Mucosa of gallbladder (tissue), 1 donor: ENCODE data around the gene BBS12. TPM values are rescaled to one million over a fixed set of nuclear protein-coding genes. Genes with fewer than 3 reads are reported as not detected.
A peak's percentile ranks its signal among the peaks of the same experiment; 100 is the strongest.

Experiments used
- DNase-seq: peaks from one replicate; pipeline ENCODE4 v3.0.0-alpha.2; 2020; ENCODE audit warnings: low spot score
- total RNA-seq: library from RNA; stranded (reverse); gene quantifications from one replicate; pipeline ENCODE4 v1.2.1, GENCODE V29; 2021
- donor health status: DM: no; HTN: no; CAD: no.

BBS12 gene
- total RNA-seq, 1 donor from 2014 or later: 4.1 TPM

DNA sequence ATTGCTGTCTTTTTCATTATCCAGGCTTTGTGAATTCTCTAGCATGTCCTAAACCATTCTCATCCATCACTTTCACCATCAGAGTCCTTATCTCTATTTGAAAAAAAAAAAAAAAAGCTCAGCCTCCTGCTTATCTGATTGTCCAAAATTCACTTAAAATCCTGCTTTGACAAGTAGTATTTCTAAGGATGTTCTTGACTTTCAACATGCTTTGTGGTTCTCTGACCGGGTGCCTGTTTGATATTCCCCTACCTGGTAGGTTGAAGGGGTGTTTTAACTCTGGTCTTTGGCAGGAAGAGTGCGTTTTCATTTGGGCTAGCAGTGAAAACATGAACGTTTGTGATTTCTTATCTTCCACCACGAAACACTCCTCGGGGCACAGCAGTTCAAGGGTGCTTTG, 17.3 kb upstream of the BBS12 start:
- no peak for DNase-seq

DNA sequence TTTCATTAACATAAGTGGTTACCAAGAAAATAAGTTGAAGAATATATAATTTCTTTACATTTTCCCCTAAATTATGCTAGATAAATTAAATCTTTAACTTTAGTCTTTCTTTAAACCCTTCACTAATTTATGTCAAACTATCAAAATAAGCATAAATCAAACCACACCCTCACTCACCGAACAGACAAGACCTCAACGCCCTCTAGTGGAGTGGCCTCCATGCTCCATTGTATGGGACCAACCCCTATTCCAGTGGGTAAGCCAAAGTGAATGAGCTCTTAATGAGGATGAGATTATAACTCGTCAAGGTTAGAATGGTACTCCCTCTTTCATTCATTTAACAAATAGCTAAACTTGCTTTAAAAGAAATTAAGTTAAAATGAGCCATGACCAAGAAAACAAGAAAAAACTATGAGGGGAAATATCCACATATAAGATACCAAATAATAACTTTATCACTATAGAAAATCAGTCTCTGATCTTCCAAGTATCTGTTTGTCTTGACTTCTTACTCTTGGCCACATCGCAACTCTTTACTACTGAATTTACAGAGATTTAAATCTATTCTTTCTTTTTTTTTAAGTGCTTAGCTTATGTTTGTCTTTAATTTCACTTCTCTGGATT, 15.6 kb upstream of the BBS12 start:
- DNase-seq: peak; percentile 64

DNA sequence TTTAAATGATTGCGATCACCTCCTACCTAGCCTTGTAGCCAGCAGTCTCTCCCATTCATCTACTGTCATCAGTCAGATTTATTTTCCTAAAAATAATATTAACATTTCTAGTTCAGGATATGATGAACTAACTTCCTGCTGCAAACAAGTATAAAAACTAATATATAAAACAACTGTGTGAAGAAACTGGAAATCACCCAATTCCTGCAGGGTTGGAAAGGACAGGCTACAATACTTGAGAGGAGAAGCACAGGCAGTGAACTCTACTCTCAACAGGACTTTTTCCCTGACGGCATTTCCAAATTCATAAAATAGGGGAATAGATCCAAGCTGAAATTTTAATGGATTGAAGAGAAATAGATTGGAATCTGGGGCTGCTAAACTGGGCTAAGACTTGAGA, 14.2 kb upstream of the BBS12 start:
- no peak for DNase-seq

DNA sequence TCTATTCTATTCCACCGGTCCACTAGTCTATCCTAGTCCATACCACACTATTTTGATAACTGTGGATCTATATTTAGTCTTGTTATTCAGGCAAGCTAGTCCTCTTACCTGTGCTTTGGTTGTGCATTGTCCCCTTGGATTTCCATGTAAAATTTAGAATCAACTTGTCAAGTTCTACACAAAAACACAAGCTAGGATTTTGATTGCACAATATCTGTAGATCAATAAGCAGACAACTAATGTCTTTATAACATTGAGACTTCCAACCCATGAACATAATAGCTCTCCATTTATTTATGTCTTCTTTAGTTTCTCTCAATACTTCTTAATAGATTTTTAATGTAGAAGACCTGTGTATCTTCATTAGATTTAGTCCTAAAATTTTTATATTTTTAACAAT, 10.2 kb upstream of the BBS12 start:
- no peak for DNase-seq

DNA sequence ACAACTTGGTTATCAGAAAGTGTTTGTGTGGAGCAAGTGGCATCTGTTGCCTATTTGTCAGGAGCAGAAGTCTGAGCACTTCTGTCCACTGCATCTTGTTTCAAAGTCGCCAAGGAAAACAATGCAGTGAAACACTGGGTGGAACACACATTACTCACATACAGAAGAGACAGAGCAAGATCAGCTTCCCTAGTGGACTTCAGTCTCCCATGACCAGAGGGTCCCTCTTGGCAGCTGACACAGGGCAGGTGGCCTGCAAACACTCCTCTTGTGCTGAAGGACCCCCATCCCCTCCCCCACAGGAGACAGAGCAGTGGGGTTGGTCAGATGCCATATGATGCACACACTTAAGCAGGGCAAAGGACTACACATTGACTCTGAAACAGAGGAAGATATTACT, 3.6 kb upstream of the BBS12 start:
- no peak for DNase-seq

DNA sequence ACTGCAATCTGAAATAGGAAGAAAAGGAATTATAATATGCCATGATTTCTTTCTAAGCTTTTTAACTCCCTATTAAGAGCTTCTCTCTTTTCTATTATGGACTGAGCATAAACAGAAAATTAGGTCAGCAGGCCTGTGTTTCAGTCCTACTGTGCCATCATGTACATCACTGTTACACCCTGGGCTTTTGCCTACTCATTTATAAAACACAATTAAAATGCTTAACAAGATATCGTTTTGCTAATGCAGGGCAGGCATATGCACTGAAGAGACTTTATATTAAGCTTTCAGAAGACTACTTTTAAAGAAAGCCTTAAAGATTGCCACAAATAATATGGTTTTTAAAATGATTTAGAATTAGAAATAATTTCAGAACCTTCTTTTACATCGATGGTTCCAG, 828 bp upstream of the BBS12 start:
- DNase-seq: no peak

DNA sequence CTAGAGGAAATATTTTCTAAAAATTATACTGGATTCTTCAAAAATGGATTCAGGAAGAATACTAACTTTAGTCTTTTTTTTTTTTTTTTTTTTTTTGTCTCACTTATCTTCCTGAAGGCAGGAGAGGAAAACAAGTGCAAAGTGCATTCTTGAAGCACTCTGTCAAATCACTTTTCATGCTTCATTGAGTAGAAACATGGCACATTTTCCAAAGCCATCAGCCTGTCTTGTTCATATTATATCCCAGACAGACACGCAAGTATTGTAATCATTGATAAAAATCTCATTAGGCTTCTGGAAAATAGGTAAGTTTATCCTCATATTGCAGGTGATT, 1.2 kb downstream of the BBS12 start:
- no peak for DNase-seq

DNA sequence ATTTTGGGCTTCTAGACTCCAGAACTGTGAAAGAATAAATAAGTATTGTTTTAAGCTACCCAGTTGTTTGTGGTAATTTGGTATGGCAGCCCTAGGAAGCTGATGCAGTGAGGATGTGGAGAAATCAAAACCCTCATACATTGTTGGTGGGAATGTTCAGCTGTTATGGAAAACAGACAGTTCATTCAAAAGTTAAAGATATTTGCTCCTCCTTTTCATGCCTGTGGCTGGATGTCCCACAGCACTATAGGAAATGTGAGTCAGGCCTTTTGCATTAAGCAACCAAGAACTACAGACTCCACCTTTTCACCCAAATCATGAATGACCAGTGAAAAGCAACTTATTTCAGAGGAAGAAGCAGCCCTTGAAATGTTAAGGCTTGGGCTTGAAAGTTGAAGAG, 6.7 kb downstream of the BBS12 start:
- DNase-seq: no peak

DNA sequence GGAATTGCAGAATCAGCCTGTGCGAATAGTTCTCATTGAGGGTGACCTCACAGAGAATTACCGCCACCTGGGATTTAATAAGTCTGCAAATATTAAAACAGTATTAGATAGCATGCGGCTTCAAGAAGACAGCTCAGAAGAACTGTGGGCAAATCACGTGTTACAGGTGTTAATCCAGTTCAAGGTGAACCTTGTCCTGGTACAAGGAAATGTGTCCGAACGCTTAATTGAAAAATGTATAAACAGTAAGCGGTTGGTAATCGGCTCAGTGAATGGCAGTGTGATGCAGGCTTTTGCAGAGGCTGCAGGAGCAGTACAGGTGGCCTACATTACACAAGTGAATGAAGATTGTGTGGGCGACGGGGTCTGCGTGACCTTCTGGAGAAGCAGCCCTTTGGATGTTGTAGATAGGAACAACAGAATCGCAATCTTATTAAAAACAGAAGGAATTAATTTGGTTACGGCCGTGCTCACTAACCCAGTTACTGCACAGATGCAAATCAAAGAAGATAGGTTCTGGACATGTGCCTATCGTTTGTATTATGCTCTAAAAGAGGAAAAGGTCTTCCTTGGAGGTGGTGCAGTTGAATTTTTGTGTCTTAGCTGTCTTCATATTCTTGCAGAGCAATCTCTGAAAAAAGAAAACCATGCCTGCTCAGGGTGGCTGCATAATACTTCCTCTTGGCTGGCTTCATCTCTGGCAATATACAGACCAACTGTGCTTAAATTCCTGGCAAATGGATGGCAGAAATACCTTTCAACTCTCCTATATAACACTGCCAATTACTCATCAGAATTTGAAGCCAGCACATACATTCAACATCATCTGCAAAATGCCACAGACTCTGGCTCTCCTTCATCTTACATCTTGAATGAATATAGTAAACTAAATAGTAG, 10.7 kb downstream of the BBS12 start:
- DNase-seq: no peak

DNA sequence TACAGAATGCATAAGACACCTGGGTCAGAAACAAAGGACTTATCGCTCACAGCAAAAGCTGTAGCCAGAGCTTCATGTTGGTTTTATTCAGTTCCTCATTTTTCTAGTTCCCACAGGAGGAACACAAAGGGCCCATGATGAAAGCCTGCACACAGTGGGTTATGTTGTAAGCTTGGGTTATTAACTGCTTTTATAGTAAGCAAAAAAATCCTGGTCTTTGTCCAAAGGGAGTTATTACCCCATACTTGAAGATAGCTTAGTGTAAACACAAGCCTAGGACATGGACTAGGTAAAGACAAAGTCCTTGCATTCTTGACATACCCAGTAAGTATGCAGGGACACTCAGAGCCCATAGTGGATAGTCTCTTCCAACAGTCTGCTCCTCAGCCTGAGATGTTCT, 11.7 kb downstream of the BBS12 start:
- no peak for DNase-seq

DNA sequence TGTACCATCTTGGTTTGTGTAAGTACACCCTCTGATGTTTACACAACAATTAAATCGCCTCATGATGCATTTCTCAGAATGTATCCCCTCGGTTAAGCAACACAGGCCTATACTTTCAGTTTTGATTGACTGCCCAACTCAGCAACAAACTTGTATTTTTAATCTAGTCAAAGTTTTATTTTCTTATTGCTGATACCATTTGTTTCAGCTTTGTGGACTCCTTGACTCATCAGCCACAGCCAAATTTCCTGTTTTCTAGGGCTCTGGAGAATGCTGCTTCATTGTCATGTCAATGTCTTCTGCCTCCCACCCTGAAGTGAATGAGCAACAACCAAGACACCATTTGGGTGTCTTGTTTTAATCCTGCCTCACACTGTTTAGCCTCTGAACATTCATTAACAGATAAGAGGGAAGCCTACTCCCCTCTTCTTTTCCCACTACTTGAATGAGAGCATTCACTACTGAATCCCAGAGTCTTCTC, 14.0 kb downstream of the BBS12 start:
- no peak for DNase-seq

DNA sequence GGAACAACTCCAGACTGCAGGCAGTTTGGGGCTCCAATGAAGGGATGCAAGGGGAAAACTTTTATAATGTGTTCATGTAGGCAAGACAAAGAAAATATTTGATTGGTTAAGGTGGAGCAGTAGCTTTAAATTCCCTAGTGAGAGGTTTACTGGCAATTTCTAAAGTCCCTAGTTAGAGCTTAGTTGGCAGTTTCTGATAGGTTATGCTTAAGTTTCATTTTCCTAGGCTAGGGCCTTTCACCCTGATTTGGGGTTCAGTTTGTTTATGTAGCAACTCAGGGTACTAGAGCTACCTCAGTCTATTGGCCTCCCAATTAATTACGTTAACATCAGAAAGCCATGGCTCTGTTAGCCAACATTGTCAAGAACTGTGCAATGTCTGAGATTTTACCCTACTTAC, 14.6 kb downstream of the BBS12 start:
- DNase-seq: no peak

DNA sequence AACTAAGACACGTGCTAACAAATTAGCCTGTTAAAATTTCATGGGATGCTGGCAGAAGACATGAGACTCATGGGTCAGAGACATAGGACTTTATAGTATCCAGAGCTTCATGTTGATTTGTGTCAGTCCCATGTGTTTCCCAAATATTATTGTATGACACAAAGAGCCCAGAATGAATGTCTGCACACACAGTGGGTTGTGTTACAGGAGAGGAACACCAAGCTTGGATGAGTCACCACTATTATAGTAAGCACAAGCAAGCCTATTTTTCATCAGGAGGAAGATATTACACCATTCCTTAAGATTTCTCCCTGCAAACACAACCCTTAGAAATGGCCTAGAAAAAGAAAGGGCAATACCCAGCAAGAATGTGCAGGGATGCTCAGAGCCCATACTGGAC, 15.4 kb downstream of the BBS12 start:
- DNase-seq: no peak

DNA sequence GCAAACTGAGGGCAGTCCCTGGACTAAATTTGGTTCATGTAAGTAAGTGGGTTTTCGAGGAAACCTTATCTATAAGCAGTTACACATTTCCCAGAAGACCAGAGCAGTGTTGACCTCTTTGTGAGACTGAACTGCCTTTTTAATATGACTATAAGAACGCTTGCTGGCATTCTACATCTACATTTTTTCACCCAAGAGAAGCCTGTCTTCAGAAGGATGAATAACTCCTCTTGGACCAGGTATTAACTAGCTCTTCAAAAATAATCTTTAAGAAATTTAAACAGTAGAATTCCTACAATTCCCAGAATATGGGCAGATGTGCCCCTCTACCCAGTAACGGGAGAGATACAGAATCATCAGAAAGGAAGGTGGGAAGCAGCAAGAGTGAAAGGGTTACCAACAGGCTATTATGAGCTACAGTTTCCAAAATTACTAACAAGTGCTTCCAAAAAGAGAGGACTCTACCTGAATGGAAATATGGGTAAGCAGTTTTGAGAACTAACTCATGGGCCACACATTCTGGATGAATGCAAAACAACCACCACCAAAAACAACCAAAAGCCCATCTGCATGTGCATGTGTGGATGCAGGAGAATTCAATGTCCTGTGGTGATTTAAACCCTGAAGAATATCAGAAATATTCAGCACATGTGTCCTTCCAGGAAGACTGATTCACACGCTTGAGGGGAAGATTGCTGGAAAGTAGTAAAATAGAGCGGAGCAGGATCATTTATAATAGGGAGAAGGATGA, 17.4 kb downstream of the BBS12 start:
- no peak for DNase-seq

DNA sequence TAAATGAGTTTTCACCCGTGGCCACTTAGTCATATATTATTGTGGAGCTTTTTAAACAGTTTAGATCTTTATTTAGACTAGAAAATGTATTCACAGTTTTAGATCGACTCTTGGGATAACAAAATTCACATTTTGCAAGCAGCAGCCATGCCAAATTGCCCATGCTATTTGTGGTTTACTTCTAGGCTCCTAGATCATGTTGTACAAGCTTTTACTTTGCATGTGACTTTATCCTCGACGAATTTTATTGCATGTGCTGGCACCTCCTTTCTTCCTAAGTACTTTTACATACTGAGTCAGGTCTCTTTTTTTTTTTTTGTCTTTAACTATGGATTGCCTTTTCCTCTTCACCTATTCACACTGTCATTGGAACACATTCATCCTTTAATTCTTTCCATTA, 23.2 kb downstream of the BBS12 start:
- no peak for DNase-seq

DNA sequence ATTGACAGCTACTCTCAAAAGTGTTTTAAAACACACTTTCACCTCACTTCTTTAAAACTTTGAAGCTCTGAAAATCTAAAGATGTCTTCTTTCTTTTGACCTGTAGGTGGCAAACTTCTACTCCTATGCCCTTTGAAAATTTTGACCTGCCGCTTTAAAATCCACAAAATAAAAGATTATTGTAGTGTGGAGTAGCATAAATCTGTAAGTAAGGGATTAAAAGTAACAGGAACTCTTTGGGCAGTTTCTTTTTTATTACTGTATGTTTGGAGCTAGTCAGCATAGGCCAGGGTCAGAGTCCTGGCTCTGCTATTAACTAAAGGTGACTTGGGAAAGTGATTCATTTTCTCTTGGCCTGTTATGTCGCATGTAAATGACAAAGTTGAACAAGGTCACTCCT, 25.5 kb downstream of the BBS12 start:
- no peak for DNase-seq

DNA sequence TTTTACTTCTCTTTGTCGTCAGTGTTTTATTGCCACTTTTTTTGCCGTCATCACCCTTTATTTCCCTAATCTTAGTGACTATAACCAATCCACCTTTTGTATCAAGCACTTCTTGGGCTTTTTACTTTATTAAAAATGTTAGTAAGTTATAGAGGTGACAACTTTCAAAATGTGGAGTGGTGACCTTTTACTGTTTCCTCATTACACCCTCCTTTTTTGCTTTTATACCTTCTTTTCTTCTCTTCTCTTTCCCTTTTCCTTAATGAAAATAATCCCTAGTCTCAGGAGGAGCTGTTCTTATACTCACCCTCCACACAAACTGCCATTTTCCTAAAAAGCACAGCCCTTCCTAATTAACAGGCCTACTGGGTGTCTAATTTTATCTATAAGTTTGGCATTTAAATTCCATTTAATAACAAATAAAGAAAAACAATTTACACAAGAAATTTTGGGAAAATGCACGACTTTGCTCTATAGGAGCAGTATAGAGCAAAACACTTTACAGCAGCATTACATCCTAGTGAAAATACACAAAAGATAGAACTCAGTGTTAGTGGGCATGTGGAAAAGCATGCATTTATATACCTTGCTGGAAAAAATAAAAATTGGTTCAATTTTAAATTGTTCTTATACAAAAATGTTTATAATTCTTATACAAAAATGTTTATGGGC, 27.3 kb downstream of the BBS12 start:
- no peak for DNase-seq

DNA sequence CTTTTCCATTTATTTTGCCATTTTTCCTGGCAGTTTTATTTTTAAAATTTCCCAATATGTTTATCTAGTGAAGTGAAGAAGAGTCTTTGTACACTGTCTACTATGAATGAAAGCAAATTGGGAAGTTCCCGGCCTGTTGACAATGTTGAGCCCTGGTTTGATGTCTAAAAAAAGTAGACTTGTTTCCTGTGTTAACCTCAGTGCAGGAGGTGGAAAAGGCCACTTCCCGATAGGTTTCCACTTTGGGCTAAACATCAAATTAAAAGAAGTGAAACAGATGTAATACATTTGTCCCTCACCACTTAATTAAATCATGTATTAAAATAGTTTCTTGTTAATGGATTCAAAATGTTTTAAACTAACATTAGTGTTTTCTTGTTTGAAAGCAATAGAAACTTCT, 30.0 kb downstream of the BBS12 start:
- DNase-seq: no peak

DNA sequence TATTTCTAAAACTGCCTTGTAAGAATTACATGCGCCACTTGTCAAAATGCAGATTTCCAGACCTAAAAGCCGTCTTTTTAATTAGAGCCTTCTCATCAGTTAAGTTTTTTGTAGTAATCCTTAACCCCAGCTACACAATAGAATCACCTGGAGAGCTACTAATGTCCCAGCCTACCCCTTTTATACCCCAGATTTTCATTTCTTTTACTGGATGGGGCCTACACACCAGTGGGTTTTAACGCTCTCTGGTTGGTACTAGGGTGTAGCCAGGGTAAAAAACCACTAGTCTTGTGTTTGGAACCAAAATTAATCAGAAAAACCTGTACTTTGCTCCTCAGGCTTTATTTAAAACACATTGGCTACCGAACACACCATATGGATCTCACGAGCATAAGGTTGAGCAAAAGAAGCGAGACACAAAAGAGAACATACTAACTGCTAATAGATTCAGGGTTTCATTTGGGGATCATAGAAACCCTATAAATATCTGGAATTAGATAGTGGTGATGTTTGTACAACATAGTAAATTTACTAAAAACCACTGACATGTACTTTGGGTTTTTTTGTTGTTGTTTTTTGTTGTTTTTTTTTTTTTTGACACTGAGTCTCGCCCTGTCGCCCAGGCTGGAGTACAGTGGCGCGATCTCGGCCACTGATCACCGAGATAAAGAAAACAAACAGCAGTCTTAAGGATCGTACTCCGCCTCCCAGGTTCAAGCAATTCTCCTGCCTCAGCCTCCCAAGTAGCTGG, 30.6 kb downstream of the BBS12 start:
- no peak for DNase-seq

DNA sequence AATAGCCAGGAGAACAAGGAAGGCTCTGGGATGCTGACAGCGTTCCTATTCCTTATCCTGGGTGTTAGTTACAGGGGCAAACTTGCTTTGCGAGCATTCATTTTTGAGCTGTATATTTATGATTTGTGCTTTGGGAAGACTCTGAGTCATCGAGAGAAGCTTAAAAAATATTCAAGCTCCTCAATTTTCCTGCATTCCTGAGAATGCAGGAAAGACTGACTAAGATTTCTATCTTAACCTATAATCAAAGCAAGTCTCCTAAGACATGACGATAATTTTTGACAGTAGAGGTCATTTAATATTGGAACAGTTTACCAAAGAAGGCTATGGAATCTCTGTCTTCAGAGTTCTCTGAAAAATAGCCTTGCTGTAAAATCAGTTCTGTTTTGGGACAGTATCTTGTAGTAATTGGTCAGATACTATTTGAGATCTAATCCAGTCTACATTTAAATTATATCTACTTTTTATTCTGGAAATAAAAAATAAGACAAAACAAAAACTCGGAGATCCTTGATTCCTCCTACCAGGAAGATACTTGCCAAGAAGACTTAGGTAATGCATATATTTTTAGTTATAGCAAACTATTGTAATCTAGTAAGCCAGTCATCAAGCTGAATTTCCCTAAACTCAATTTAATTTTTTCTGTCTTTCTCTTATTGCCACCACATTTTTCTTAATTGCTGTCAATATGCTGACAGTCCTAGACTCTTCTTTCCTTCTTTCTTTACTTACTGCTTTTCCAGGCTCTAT, 31.7 kb downstream of the BBS12 start:
- DNase-seq: no peak

DNA sequence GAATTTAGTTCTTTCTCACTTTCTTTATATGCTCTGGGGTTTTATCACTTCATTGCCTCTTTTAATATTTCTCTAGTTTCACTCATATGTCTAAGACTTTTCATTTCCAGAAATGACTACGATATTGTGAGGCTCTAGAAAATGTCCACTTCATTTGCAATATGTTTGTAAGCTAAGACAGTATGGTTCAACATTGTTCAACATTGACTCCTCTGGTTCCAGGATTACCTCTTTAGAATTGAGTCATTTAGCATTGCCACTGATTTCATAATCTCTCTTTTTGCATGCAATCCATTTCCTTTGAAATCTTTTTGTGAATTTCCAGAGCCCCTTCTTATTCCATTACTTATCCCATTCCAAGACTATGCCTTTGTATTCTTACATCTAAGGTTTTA, 32.3 kb downstream of the BBS12 start:
- DNase-seq: no peak
